ENCODE results near the gene SSC5D.

Gene SSC5D

GRCh38 chr19:55539090-55539984 lies 51.1 kb downstream of the SSC5D start:
- DNase-seq, result no peak

- DNase-seq, result no peak
Measured at GRCh38 chr19:55540619-55541018, 52.4 kb downstream of the SSC5D start.

GRCh38 chr19:55541091-55541490 lies 52.9 kb downstream of the SSC5D start:
- no peak for DNase-seq

GRCh38 chr19:55542292-55542855 lies 54.1 kb downstream of the SSC5D start:
- no peak for DNase-seq

GRCh38 chr19:55543567-55543966 lies 55.3 kb downstream of the SSC5D start:
- DNase-seq, result no peak

- no peak for DNase-seq
Measured at GRCh38 chr19:55544014-55544413, 55.8 kb downstream of the SSC5D start.

- DNase-seq, result no peak
Measured at GRCh38 chr19:55544776-55545439, 56.7 kb downstream of the SSC5D start.

- no peak for DNase-seq
Measured at GRCh38 chr19:55545443-55545842, 57.2 kb downstream of the SSC5D start, which contains the start of gene SBK3. SBK3 (minus strand) TSS chr19:55545543; CDS start chr19:55545543, 0 bp downstream.

- no peak for DNase-seq
Measured at GRCh38 chr19:55546011-55546410, 57.8 kb downstream of the SSC5D start.

- DNase-seq, result no peak
Measured at GRCh38 chr19:55546822-55547614, 58.8 kb downstream of the SSC5D start.

GRCh38 chr19:55549500-55550320 lies 61.5 kb downstream of the SSC5D start:
- DNase-seq, result peak; percentile 11

- DNase-seq, result peak; percentile 20
Measured at GRCh38 chr19:55550321-55550650, 62.0 kb downstream of the SSC5D start.

GRCh38 chr19:55552206-55552605 lies 64.0 kb downstream of the SSC5D start:
- no peak for DNase-seq

- DNase-seq, result no peak
Measured at GRCh38 chr19:55552620-55553019, 64.4 kb downstream of the SSC5D start.

- no peak for DNase-seq
Measured at GRCh38 chr19:55553217-55554182, 65.3 kb downstream of the SSC5D start.

- no peak for DNase-seq
Measured at GRCh38 chr19:55554302-55554701, 66.1 kb downstream of the SSC5D start.

- no peak for DNase-seq
Measured at GRCh38 chr19:55554741-55555152, 66.5 kb downstream of the SSC5D start.

- no peak for DNase-seq
Measured at GRCh38 chr19:55559684-55560083, 71.4 kb downstream of the SSC5D start.

GRCh38 chr19:55563261-55563690 lies 75.0 kb downstream of the SSC5D start:
- DNase-seq, result no peak

- no peak for DNase-seq
Measured at GRCh38 chr19:55566823-55567222, 78.6 kb downstream of the SSC5D start.

Data from SHP77 treated with DMSO at 0.1 percent for 48 hours (cell line).